HG03442 (cell line): ENCODE results near the gene TOMM5.
"Not testable (repeated sequence)": the region's sequence is repeated elsewhere in the genome, so short reads cannot be mapped to it uniquely, and the experiment has no call there.

Experiments
- ATAC-seq: cut with Tn5 transposase; IDR thresholded peaks from one replicate; pipeline ENCODE4 v1.9.1; 2021; ENCODE audit warnings: mild to moderate bottlenecking, moderate library complexity; ENCODE audit not compliant: unreplicated experiment

Gene TOMM5

DNA sequence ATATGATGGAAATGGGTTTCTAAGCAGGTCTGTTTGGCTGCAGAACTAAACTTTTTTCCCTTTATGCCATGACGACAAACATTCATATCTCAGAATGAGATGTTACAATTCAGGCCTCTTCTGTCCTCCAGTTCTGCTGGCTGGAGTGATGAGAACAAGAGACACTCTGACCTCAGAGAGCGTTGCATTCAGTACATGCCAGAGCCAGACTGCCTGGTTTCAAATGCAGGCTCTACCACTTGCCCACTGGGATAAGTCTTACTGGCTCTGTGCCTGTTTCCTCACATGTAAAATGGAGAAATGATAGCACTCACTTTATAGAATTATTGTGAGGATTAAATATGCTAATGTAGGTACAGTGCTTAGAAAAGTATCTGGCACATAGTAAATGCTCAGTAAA lies 24.8 kb upstream of the TOMM5 start:
- ATAC-seq: no peak

DNA sequence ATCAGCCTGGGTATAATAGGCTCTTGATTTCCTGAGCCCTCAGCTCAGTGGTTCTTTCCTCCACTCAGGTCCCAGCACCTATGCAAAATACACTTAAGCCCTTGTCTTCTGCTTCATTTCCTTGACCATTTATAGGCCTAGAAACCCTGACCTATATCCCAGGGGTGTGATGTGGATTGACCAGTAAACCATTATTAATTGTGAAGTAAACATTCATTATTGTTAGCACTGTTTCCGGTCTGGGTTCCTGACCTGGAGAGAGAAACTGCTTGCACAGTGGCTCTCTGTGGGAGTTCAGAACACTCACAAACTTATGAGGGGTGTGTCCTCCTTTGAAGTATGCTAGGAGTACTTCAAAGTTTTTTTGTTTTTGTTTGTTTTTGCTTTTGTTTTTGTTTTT lies 19.6 kb upstream of the TOMM5 start:
- no peak for ATAC-seq

DNA sequence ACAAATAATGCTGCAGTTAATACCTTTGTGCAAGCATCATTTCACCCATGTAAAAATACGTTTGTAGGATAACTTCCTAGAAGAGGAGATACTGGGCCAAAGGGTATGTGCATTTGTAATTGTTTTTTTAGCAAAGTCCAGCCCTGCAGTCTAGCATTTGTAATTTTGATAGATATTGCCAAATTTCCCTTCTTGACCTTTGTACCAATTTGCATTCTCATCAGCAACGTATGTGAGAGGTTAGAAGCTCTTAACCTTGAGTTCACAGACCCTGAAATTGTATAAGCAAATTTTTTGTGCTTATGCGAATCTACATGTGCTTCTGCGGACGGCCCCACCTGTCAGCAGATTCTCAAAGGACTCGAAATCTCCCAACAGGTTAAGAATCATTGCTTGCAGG lies 18.6 kb upstream of the TOMM5 start:
- no peak for ATAC-seq

- no peak for ATAC-seq
Observed at GRCh38 chr9:37609735-37610397, 17.5 kb upstream of the TOMM5 start.

- ATAC-seq: no peak
Observed at GRCh38 chr9:37608250-37608649, 15.9 kb upstream of the TOMM5 start.

- no peak for ATAC-seq
Observed at GRCh38 chr9:37604296-37604695, 11.9 kb upstream of the TOMM5 start.

DNA sequence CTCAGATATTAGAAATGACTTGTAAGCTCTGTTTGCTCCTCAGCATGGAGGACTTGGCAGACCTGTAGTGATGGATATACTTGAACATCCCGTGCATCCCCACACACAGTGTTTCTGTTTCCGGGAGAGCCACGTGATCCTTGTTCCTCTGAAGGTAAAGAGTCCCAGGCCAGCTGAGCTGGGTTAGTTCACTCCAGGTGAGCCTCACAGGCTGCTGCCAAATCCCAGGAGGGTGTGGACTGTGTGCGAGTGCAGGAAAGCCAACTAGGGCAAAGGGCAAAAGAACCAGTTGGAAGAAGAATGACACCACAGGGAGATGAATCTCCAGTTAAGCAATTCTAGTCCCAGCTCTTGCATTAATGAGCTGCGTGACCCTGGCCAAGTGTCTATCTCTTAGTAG lies 10.4 kb upstream of the TOMM5 start:
- no peak for ATAC-seq

DNA sequence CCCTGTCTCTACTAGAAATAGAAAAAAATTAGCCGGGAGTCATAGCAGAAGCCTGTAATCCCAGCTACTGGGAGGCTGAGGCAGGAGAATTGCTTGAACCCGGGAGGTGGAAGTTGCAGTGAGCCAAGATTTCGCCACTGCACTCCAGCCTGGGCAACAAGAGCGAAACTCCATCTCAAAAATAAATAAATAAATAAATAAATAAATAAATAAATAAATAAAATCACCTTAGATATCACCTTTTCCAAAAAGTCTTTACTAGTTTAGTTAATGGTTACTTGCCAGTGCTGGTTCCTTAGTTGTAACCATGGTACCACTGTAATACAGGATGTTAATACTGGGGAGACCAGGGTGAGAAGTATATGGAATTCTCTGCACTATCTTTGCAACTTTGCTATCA lies 9.7 kb upstream of the TOMM5 start:
- ATAC-seq: not testable (repeated sequence)

DNA sequence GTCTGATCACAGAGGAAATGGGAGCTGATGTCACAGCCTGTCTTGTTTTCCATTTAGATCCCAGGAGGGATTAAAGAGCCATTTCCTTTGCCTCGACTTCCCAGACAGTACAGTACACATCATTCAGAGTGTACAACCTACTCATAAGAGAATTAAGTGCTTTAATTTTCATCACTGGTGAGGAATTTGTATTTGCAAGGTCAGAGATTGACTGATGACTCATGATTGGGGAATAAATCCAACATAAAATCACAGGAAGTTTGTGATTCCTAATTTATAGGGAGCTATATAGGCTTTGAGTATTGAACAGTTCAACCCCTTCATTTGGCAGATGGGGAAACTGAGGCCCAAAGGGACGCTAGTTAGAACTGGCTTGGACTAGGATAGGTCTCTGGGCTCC lies 4.1 kb upstream of the TOMM5 start:
- ATAC-seq: no peak

DNA sequence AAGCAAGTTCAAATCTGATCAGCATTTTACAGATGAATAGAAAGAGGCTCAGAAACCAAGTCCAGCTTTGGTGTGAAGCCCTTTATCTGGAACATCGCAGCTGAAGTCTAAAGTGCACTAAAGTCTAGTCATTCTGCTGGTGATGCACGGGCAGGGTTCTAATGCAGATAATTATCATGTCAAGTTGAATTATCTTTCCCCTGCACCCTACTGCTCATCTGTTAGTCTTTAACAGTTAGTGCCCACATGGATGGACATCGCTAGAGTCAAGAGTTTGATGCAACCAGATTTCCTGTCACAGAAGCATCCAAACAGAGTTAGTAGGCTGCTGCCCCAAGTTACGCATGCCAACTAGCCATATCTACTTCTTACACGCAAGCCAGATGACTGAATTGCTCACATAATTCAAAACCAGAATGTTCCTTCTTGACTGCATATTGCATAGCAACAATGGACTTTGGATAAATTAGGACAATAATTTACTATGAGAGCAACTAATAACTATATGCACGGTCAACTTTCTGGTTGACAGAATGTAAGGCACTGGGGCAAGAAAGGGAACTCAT lies 1.6 kb upstream of the TOMM5 start:
- no peak for ATAC-seq

DNA sequence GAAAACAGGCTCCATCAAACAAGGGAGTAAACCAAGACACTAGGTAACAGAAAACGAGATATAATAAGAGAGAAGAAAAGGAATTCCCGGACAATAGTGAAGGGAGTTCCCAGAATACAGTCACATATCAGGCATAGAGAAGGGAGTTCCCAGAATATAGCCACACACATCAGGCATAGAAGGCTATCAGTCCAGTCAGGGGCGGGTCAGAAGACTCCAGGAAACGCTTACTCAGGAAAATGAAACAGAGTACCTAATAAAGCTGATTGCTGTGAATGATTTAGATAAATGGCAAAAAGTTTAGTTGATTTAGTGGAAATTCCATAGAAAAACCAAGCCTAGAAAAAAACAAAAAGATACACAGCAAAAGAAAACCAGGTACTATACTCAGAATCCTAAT lies 4.9 kb downstream of the TOMM5 start:
- no peak for ATAC-seq

DNA sequence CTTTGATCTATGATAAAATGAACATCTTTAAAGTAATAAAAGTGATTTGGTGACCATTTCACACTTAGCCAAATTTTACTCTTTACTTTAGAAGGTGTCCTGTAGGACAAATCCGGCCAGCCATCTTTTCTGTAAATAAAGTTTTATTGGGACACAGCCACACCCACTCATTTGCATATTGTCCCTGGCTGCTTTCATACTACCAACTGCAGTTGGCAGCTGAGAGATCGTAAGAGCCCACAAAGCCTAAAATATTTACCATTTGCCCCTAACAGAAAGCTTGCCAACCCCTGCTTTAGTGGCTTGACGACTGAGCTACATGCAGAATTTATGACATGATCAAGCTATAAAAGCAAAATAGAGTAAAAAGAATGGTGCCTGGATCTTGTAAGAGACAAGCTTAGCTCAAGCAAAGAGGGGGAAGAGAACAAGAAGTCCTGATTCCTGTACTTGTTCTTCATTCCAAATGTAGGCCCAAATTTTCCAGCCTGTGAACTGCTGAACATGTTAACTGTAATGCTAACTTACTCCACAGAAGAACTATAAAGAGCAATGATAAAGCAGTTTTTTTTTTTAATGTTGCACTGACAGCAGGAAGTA lies 8.8 kb downstream of the TOMM5 start:
- ATAC-seq: no peak

GRCh38 chr9:37582548-37583157 lies 9.7 kb downstream of the TOMM5 start:
- no peak for ATAC-seq

- peak; percentile 74 for ATAC-seq
Observed at GRCh38 chr9:37575921-37576721, 16.3 kb downstream of the TOMM5 start, which contains the start of gene FBXO10. Gene FBXO10, minus strand, starts transcription at chr9:37576380. Its CDS starts 34,612 bp downstream, at chr9:37541768.

DNA sequence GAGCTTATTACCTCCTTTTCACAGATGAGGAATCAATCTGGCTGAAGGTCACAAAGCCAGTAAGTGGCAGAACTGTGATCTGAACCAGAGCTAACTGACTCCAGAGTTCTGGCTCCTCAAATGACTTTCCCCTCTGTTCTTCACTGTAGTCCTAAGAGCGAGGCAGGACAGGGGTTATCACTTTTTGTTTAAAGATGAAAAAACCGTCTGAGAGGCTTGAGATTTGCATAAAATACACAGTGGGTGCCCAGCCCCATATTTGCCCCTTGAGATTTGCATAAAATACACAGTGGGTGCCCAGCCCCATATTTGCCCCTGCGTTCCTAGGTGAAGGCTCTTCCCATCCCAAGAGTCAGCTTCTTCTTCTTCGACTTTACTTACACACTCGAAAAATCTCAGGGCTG lies 16.9 kb downstream of the TOMM5 start:
- peak; percentile 38 for ATAC-seq

- ATAC-seq: no peak
Observed at GRCh38 chr9:37575001-37575400, 17.4 kb downstream of the TOMM5 start.

DNA sequence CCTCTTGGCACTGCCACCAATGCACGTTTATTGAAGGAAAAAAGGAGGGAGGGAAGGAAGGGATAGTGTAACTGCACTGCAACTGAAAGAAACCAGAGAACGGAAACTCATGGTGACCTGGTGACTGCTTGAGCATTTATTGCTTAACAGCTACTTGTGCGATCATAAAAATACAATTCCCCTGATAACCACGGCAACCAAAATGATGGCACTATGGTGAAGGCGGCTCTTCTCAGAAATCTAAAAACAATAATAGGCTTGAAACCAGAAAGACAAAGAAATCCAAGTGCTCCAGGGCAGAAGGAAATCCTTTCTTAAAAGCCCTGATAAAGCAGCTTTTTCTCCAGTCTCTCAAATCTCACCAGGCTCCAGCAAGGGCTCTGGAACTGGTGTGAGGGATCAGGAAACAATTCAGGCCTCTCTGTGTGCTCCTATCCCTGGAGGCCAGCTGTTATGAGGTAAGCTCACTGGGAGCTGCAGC lies 18.1 kb downstream of the TOMM5 start:
- ATAC-seq: no peak

DNA sequence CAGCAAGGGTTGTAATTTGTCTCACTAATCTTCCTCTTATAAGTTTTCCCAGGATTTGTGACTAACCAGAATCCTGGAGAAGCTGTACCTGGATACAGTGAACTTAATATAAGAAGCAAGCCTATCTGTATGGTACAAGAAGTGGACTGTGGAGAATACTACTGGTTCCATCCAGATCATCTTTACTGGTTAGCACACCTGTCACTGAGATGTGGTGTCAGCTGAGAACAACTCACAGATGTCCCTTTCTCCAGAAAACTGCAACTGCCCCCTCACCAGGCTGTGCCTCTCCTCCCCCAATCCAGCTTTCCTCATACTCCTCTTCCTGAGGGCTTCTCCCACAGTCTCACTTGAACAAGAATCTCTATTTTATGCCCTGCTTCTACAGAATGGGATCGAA lies 21.1 kb downstream of the TOMM5 start:
- ATAC-seq: no peak

DNA sequence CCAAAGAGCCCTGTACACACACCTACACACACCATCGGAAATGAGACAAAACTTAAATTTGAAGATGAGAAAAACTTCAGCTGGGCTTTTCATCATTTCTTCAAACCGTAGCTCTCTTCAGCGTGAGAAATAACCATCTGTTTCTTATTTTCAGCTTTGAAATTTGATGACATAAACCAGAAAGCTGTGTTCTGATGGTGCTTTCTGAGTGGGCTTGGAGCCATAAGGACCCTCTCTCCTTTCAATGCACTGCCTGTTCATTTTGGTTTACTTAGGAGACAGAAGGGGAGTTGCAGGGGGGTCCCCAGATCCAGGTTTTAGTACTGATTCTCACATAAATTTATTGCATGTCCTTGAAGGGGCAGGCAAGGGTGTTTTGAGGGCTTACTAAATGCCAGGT lies 25.7 kb downstream of the TOMM5 start:
- no peak for ATAC-seq

DNA sequence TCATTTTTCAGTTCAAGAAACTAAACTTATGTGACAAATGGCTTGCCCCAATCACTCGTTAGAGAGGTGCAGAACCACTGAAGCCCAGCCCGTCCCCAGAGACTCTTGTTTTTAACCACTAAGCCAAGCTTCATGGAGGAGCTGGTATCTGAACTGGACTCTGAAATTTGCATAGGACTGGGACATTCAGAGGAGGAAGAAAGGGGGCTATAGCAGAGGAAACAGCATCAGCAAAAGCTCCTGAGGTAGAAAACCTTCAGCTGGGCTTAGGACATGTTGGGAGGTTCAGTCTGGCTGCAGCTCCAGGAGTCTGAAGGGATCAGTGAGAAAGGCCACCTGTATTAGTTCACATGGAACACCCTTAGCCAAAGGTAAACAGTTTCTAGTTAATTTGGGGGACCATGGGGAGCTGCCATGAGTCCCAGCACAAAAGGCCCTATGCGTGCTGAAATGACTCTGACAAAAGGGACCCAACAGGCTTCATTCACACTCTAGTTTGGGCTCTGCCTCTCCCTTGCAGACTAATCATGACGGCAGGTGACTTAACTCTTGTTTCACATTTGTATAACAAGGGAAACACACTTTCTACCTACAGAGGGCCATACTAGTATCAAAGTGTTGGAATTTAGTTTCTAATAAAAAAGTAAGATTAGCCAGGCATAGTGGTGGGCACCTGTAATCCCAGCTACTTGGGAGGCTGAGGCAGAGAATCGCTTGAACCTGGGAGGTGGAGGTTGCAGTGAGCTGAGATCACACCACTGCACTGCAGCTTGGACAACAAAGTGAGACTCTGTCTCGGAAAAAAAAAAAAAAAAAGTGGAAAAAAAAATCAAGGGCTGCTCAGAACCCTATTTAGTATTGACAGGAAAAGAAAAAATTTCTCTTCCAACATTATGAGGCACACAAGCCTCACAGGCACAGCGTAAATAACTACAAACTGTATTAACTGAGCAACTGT lies 26.5 kb downstream of the TOMM5 start:
- ATAC-seq: peak; percentile 79
